GM12801 (cell line): ENCODE results near the gene ARL2.

Experiments used
- TF ChIP-seq, protein P1 (sequence below): IDR thresholded peaks from one replicate; pipeline ENCODE4 v1.5.1; 2011; ENCODE audit warnings: control low read depth; ENCODE audit not compliant: insufficient read length; ENCODE audit errors: extremely low read depth

ARL2 gene

DNA sequence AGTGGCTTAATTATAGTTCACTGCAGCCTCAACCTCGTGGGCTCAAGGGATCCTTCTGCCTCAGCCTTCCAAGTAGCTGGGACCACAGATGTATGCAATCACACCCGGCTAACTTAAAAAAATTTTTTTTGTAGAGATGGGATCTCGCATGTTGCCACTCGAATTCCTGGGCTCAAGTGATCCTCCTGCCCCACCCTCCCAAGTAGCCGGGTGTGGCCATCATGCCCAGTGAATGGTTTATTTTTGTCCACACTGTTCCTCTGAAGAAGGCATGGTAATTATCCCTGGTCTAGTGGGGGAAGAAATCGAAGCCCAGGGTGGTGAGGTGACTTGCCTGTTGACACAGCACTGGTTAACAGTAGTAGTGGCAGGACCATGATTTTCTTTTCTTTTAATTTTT, 28.9 kb downstream of the ARL2 start:
- TF ChIP-seq, protein P1, sequence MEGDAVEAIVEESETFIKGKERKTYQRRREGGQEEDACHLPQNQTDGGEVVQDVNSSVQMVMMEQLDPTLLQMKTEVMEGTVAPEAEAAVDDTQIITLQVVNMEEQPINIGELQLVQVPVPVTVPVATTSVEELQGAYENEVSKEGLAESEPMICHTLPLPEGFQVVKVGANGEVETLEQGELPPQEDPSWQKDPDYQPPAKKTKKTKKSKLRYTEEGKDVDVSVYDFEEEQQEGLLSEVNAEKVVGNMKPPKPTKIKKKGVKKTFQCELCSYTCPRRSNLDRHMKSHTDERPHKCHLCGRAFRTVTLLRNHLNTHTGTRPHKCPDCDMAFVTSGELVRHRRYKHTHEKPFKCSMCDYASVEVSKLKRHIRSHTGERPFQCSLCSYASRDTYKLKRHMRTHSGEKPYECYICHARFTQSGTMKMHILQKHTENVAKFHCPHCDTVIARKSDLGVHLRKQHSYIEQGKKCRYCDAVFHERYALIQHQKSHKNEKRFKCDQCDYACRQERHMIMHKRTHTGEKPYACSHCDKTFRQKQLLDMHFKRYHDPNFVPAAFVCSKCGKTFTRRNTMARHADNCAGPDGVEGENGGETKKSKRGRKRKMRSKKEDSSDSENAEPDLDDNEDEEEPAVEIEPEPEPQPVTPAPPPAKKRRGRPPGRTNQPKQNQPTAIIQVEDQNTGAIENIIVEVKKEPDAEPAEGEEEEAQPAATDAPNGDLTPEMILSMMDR = no peak

DNA sequence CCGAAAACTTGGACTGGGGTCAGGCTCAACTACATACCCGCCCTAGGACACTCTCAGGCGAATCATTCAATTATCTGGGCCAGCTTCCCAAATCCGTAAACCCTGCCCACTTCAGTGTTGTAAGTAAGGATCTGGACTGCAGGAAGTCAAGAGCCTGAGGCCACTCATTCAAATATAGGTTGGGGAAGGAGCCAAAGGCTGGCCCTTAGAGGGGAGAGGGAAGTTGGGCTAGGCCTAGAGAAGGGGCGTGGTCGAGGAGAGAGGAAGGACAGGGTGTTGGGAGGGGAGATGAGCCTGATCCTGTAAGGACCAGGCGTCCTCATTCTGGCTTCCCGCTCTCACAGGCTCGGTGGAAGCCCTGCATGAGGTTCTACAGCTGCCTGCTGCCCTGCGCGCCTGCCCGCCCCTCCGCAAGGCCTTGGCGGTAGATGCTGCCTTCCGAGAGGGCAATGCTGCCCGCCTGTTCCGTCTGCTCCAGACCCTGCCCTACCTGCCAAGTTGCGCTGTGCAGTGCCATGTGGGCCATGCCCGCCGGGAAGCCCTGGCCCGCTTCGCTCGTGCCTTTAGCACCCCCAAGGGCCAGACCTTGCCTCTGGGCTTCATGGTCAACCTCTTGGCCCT, 30.0 kb downstream of the ARL2 start:
- TF ChIP-seq, protein P1 = no peak

DNA sequence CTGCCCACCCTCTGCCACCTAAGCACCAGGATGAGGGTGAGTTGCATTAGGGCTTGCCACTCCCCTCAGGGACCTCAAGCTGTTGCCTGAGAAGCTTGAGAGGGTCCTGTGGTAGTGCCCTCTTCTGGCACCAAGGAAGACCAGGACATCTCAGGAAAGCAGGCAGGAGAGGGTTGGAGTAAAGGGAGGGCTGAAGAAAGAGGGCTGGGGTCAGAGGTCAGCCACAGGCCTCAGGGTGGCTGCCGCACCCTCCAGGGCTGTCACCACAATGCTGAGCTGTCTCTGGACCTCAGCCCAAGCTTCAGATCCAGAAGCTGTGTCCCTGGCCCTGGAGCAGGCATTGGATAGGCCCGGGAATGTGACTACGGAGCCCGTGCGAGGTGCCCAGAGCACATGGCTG, 31.1 kb downstream of the ARL2 start:
- TF ChIP-seq, protein P1 = no peak

DNA sequence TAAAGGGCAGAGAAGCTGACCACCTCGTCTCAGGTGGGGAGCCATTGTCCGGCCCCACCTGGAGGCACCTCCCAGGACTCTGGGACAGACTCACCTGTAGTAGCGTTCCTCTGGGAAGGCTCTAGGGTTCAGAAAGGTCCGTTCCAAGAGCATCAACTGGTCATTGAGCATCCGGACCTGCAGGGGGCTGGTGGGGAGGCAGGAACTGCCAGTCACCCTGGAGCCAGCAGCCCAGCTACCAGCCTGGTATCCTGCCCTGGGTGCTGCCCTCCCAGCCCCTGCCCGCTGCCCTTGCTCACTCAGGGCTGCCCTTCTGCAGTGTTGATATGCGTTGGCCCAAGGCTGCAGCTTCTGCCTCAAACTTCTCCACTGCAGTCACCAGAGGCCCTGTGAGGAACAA, 31.8 kb downstream of the ARL2 start:
- TF ChIP-seq, protein P1 = no peak

DNA sequence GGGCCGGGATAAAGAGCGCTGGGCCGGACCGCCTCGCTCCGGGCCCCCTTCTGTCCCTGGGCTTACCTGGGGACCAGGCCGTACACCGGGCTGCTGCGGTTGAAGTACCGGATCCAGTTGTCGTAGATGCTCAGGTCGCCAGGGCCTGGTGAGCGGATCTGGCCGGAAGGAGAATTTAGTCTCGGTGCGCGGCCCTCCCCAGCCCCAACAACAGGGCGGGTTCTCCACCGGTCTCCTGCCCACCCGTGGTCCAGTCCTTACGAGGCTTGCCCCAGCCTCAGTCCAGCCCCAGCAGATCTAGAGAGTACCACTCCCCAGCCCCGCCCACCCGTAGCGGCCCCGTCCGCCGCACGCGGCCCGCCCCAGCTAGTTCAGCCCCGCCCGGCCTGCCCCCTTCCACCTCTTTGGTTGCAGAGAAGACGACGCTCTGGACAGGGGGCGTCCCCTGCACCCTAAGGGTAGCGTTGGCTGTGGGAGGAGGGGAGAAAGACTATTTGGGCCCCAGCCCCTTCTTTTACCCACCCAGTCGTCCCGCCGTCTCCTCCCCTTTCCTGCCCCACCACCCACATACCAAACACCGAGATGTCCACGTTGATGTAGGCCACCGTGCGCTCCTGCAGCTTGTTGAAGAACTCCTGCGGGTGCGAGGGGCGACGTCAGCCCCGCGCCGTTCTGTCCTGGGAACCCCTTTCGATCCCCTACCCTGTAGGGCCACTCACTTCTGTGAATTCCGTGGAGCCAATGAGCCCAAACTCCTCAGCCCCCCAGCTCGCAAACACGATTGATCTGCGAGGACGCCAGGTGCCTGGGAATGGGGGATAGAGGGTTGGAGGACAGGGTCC, 33.8 kb downstream of the ARL2 start:
- TF ChIP-seq, protein P1 = no peak

DNA sequence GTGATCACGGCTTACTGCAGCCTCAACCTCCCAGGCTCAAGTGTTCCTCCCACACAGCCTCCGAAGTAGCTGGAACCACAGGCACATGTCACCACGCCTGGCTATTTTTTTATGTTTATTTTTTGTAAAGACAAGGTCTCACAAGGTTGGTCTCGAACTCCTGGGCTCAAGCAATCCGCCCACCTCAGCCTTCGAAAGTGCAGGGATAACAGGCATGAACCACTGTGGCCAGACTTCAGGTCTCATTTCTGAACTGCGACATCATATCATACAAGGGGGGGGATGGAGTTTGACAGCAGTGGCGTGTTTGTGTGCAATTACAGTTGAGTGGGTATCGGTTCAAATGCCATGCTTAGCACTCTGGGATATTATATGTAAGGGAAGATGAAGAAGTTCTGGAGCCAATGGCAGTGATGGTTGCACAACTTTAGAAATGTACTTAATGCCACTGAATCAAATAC, 37.5 kb downstream of the ARL2 start:
- TF ChIP-seq, protein P1 = no peak

DNA sequence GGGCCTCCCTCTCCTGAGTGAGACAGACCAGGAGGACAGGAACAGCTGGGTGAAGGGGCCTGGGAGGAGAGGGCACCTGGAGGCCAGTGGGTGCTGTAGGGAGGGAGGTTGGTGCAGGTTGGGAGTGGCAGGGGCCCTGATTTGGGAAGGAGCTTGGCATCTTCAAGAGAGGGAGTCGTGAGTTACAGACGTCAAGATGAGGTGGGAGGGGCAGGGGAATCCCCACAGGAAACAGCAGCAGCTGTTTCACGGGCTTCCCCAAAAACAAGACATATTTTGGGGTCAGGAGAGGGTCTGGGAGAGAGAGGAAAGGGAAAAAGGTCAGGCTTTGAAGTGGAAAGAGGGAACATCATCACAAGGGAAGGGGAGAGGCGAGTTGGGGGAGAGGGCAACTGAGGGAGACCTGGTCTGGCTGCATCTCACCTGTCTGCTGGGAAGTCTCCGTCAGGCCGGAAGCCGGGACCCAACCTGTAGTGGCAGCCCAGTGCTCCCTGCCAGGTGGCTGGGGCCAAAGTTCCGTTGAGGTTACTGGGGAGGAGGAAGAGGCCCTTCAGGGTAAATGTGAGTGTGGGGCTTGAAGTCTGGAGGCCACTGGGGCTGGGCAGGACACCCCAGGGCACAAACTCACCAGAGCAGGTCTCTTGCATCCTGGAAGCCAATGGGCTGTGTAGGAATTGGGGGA, 40.0 kb downstream of the ARL2 start:
- TF ChIP-seq, protein P1 = no peak
